A673 (cell line): ENCODE data around the gene KDM4B. TPM values are rescaled to one million over a fixed set of nuclear protein-coding genes. Genes with fewer than 3 reads are reported as not detected.

Source experiments
- BruUV-seq: library from RNA; stranded (reverse); fragments of 400-500 nt; replicated peaks from 2 replicates; lab custom pipeline; 2021; lab: Mats Ljungman, UMichigan
- CTCF ChIA-PET: fragments of 300-600 bp; sonication (Branson Sonifier 250); formaldehyde crosslinking; loops from one replicate; lab custom pipeline; 2022; ENCODE audit warnings: antibody characterized with exemption; lab: Charles Lee
- POLR2A ChIA-PET: fragments of 300-600 bp; sonication (Branson Sonifier 250); formaldehyde crosslinking; loops from one replicate; lab custom pipeline; 2022; ENCODE audit warnings: antibody characterized with exemption; ENCODE audit not compliant: low non-redundant PET; lab: Charles Lee
- DNase-seq: peaks from one replicate; pipeline ENCODE4 v3.0.0-alpha.2; 2015; ENCODE audit warnings: low spot score
- H3K27ac ChIP-seq: fragments of 200-600 bp; sonication (generic); 2 replicates; pipeline ENCODE4 v1.5.1; 2016; ENCODE audit warnings: mixed run types, low read depth, mild to moderate bottlenecking, mixed read lengths, antibody characterized with exemption, low read length; ENCODE audit not compliant: poor library complexity, severe bottlenecking
- H3K27me3 ChIP-seq: fragments of 200-600 bp; sonication (generic); replicated peaks from 2 replicates; pipeline ENCODE4 v1.6.1; 2017; ENCODE audit warnings: mixed run types, low read depth, mild to moderate bottlenecking, mixed read lengths, antibody characterized with exemption, low read length; ENCODE audit not compliant: insufficient read depth, poor library complexity
- H3K36me3 ChIP-seq: fragments of 200-600 bp; sonication (generic); 2 replicates; pipeline ENCODE4 v1.6.1; 2016; ENCODE audit warnings: mixed run types, mild to moderate bottlenecking, mixed read lengths, antibody characterized with exemption, low read length; ENCODE audit not compliant: insufficient read depth, poor library complexity, severe bottlenecking
- H3K4me1 ChIP-seq: fragments of 200-600 bp; sonication (generic); 2 replicates; pipeline ENCODE4 v1.6.1; 2017; ENCODE audit warnings: mixed run types, mild to moderate bottlenecking, mixed read lengths, antibody characterized with exemption, low read length; ENCODE audit not compliant: insufficient read depth, poor library complexity, severe bottlenecking
- H3K4me3 ChIP-seq: fragments of 200-600 bp; sonication (generic); 2 replicates; pipeline ENCODE4 v1.5.1; 2016; ENCODE audit warnings: low read depth, mixed run types, mild to moderate bottlenecking, mixed read lengths, low read length; ENCODE audit not compliant: poor library complexity, severe bottlenecking
- H3K9me3 ChIP-seq: fragments of 200-600 bp; sonication (generic); 2 replicates; pipeline ENCODE4 v1.6.1; 2016; ENCODE audit warnings: mixed run types, low read depth, mild to moderate bottlenecking, mixed read lengths, antibody characterized with exemption, low read length; ENCODE audit not compliant: poor library complexity, severe bottlenecking
- CTCF ChIP-seq: fragments of 300-800, 200-600 bp; sonication (generic); conservative IDR thresholded peaks from 2 replicates; pipeline ENCODE4 v1.5.1; 2017; ENCODE audit warnings: low read depth, mild to moderate bottlenecking, antibody characterized with exemption, low read length, moderate library complexity, mixed read lengths
- EZH2 ChIP-seq: fragments of 200-600 bp; sonication (generic); IDR thresholded peaks from 2 replicates; pipeline ENCODE4 v1.6.1; 2017; ENCODE audit warnings: borderline replicate concordance, low read depth, mild to moderate bottlenecking, mixed read lengths, antibody characterized with exemption, low read length; ENCODE audit not compliant: poor library complexity, severe bottlenecking
- intact Hi-C: fragments of 100-400 bp; cut with micrococcal nuclease; formaldehyde crosslinking; loops from one replicate; pipeline ENCODE4 v1.10.0; 2022; ENCODE audit not compliant: unreplicated experiment
- total RNA-seq: library from RNA; stranded (reverse); gene quantifications from 2 replicates; pipeline ENCODE4 v1.2.3, GENCODE V29; 2021

KDM4B gene
- total RNA-seq, 1 experiment from 2014 or later, result 30.0 TPM

GRCh38 chr19:4988770-4989251 is 19.9 kb downstream of the KDM4B start:
- TF ChIP-seq CTCF, result no peak
- TF ChIP-seq EZH2, result no peak
- no peak overlapping the region for H3K4me3 ChIP-seq
- CTCF ChIA-PET, result no interaction called here

GRCh38 chr19:4990306-4990705 is 21.4 kb downstream of the KDM4B start:
- ChIA-PET POLR2A (no interaction called here), CTCF (no interaction called here)
- BruUV-seq, result no TSS peak
- DNase-seq, result no peak
- H3K4me3 ChIP-seq, result no peak overlapping the region
- H3K27me3 ChIP-seq, result no peaks in the 10 kb centered on the region
- H3K9me3 ChIP-seq, result no peaks in the 10 kb centered on the region
- no peak overlapping the region for H3K27ac ChIP-seq
- TF ChIP-seq EZH2 (no peak), CTCF (no peak)
- no peaks in the 10 kb centered on the region for H3K36me3 ChIP-seq
- H3K4me1 ChIP-seq, result no peaks in the 10 kb centered on the region
- intact Hi-C loops, result no loop called here

More at GRCh38 chr19:4988770-4989251, 19.9 kb downstream of the KDM4B start:
- H3K36me3 ChIP-seq, result no peaks in the 10 kb centered on the region
- no peaks in the 10 kb centered on the region for H3K4me1 ChIP-seq
- no TSS peak for BruUV-seq
- POLR2A ChIA-PET, result no interaction called here
- intact Hi-C loops, result no loop called here
- DNase-seq, result no peak
- no peaks in the 10 kb centered on the region for H3K9me3 ChIP-seq
- H3K27me3 ChIP-seq, result no peaks in the 10 kb centered on the region
- no peak overlapping the region for H3K27ac ChIP-seq

- no TSS peak for BruUV-seq
- H3K4me1 ChIP-seq, result no peaks in the 10 kb centered on the region
- TF ChIP-seq EZH2 (no peak), CTCF (no peak)
- intact Hi-C loops, result loop anchor here (1.0 kb wide), 1 partner anchor 12 kb away; no protein-coding TSS in a partner anchor
- H3K4me3 ChIP-seq, result no peak overlapping the region
- H3K27me3 ChIP-seq, result no peaks in the 10 kb centered on the region
- H3K27ac ChIP-seq, result no peak overlapping the region
- ChIA-PET CTCF (no interaction called here), POLR2A (no interaction called here)
- DNase-seq, result no peak
- no peaks in the 10 kb centered on the region for H3K9me3 ChIP-seq
- H3K36me3 ChIP-seq, result no peaks in the 10 kb centered on the region
Observed at GRCh38 chr19:4991538-4991937, 22.6 kb downstream of the KDM4B start.
